ENCODE results near the gene PRSS50.

The PRSS50 gene

DNA sequence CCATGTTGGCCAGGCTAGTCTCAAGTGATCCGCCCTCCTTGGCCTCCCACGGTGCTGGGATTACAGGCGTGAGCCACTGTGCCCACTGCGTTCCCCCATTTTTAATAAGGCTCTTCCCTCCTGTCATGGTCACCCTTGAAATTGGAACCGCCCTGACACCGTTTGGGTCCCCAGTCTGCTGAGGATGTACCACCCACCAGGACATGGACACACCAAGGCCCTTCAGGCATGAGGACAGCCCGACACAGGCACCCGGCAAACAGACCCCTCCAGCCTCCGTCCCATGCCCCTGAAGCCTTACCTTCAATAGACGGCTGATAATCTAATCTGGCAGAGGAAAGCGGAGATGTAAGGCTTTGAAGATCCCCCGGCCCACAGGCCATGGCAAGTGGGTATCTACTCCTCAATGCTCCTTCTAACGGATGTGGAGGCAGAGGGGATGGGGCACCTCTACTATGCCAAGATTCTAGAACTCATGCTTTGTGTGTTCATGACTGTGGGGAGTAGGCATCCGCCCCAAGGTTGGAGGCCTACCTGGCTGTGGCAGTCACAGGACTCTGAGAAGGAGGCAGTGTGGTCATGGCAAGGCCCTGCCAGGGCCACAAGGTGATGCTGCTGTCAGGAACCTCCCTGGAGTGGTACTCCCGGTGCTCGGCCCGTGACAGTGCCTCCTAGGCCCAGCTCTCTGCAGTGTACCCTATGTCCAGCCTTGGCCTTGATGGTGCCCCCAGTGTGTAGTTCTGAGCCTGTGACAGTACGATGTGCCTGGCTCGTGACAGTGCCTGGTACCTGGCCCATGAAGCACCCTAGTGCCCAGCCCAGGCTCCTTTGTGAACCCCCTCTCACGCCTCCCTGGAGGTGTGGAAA lies 18.6 kb upstream of the PRSS50 start:
- no peaks in the 10 kb centered on the region for H3K36me3 Mint-ChIP-seq
- peaks cover 11% of the 10 kb centered on the region for H3K27me3 Mint-ChIP-seq
- H3K27ac Mint-ChIP-seq = no peak overlapping the region
- no peaks in the 10 kb centered on the region for H3K9me3 Mint-ChIP-seq
- H3K4me3 Mint-ChIP-seq = no peak overlapping the region
- no peaks in the 10 kb centered on the region for H3K4me1 Mint-ChIP-seq
- ATAC-seq (ENCODE audit: low read depth) (no peak), DNase-seq (ENCODE audit: low spot score in 2 of 2) (no peak)

DNA sequence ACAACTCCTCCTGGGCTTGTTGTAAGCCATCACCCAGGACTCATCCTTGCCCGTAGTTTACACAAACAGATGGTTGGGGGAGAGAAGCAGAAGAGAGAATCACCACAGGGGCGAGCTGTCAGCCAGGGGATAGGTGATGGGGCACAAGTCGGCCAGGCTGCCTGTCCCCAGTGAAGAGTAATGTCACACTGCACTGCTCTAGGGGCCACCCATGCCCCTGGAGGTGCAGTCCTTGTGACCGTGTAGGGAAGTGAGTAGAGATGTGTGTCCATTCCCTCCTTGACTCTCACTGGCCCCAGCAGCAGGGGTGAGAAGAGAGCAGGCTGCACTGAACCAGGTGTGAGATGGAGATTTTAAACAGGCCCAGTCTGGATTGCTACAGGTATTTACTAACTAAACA lies 17.1 kb upstream of the PRSS50 start:
- DNase-seq (ENCODE audit: low spot score in 2 of 2) (no peak), ATAC-seq (ENCODE audit: low read depth) (no peak)
- Mint-ChIP-seq H3K36me3 (no peaks in the 10 kb centered on the region), H3K9me3 (no peaks in the 10 kb centered on the region), H3K4me1 (no peaks in the 10 kb centered on the region), H3K4me3 (no peak overlapping the region), H3K27ac (no peak overlapping the region), H3K27me3 (peaks cover 11% of the 10 kb centered on the region)

DNA sequence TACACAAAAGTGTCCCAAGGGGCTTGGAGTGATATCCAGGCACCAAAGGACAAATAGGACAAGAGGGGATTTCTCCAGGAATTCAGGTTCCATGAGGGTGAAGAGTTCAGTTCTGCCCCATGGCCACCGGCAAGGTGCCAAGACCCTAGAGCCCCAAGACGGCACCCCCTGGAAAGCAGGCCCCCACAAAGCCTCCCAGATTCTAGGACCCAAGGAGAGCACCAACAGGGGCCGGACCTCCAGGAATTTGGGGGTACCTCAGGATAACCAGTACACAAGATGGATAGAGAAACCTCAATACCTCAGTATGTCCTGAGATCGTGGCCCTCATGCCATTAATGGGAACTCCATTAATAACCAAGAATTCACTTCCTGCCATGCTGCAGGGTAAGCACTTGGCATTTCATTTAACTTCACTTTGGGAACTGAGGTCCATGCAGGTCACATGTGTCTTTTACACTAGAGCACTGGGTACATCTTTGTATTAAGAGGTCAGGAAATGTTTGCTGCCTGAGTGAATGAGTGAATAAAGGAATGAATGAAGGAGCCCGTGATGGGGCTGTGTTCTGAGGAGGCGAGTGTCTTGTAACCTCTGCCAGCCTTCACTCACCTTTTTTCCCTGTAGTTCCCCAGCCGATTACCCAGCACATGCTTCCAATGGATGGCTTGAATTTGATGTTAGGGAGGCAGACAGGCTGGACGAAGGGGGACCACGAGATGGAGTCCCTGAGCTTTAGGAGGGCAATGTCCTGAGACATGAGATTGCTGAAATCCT lies 15.5 kb upstream of the PRSS50 start:
- no peaks in the 10 kb centered on the region for H3K4me1 Mint-ChIP-seq
- no peaks in the 10 kb centered on the region for H3K9me3 Mint-ChIP-seq
- no peaks in the 10 kb centered on the region for H3K36me3 Mint-ChIP-seq
- no peak for DNase-seq (ENCODE audit: low spot score in 2 of 2)
- no peak overlapping the region for H3K4me3 Mint-ChIP-seq
- H3K27me3 Mint-ChIP-seq = peaks cover 7% of the 10 kb centered on the region
- ATAC-seq (ENCODE audit: low read depth) = no peak
- no peak overlapping the region for H3K27ac Mint-ChIP-seq

DNA sequence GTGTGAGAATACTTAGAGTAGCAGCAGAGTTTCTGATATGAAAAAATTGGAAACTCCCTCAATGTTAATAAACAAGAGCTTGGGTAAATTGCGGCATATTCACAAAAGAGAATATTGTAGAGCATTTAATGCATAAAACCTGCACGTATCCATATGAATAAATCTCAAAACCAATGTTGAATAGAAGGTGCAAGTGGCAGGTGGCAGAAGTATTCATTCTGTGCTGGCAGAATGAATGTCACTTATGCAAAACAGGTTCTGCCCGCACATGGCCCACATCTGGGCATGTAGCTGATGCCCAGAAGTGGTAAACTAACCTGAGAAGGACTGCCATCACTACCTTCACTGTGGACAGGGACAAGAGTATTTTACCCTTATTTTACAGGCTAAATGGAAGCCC lies 14.1 kb upstream of the PRSS50 start:
- Mint-ChIP-seq H3K36me3 (no peaks in the 10 kb centered on the region), H3K4me3 (no peak overlapping the region), H3K4me1 (no peaks in the 10 kb centered on the region), H3K9me3 (no peaks in the 10 kb centered on the region), H3K27me3 (peaks cover 9% of the 10 kb centered on the region), H3K27ac (no peak overlapping the region)
- DNase-seq (ENCODE audit: low spot score in 2 of 2) (no peak), ATAC-seq (ENCODE audit: low read depth) (no peak)

DNA sequence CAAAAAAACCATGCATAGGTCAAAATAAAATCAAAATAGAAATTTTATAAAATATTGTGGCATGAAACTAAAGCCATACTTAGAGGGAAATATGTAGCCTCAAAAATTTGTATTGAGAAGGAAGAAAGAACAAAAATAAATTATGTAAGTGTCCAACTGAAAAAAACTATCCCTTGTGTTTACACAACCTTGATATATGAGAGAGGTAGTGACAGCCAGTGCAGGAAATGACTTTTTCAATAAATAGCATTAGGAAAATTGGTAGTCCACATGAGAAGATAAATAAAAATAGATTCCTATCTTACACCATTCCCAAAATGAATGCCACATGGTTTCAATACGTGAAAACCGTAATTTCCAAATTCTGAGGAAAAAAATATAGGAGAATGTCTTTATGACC lies 13.2 kb upstream of the PRSS50 start:
- no peak for ATAC-seq (ENCODE audit: low read depth)
- Mint-ChIP-seq H3K4me3 (no peak overlapping the region), H3K27ac (no peak overlapping the region), H3K36me3 (no peaks in the 10 kb centered on the region), H3K9me3 (no peaks in the 10 kb centered on the region), H3K4me1 (no peaks in the 10 kb centered on the region), H3K27me3 (peaks cover 13% of the 10 kb centered on the region)
- DNase-seq (ENCODE audit: low spot score in 2 of 2) = no peak

DNA sequence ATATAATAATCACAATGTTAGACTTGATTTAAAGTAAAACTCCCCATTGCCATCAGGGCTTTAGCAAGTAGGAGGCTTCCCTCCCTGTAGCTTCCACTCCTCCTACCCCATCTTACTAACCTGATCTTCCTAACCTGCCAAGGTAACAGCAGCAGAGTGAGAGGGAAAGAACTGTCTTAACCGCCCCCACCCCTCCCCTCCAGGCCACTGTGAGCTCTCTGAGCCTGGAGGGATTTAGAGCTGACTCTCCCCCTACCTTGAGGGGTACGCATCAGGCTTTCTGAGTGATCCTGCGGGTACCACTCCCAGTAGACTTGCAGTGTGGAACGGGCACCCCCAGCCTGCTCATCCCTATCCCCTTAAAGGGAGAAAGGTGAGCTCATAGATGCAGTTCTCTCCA lies 11.4 kb upstream of the PRSS50 start:
- Mint-ChIP-seq H3K4me3 (no peak overlapping the region), H3K36me3 (no peaks in the 10 kb centered on the region), H3K9me3 (no peaks in the 10 kb centered on the region), H3K27me3 (peaks cover 14% of the 10 kb centered on the region), H3K4me1 (no peaks in the 10 kb centered on the region), H3K27ac (no peak overlapping the region)
- peak in 1 of 2 donors; percentile 6 for DNase-seq (ENCODE audit: low spot score in 2 of 2)
- no peak for ATAC-seq (ENCODE audit: low read depth)

DNA sequence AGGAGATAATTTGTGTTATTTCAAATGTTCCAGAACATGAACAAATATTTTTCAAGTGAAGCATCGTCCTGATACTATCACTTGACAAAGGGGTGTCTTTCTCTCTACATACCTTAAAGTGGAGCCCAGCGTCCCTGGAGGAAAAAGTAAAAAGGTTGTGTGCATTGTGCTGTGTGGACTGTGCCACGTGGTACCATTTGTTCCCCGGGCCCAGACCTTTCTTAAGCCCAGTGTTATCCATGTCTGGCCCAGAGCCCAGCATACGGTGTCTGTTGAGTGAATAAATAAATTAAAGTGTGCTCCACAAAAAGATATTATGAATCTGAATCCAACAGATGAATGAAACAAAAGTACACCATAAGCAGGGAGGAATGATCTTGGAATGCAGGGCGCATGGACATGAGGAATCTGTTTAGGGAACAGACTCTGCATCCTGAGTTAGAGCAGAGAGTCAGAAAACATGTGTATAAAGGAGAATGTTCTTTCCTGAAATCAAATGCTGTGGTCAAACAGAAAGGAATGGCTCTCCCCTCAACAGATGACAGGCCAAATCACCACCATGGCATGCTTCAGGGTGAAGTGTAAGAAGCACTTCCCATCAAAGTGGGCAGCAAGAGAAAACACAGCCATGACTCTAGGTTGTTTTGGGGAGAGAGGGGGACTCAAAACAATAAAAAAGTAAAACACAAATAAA lies 8.1 kb upstream of the PRSS50 start:
- no peak overlapping the region for H3K27ac Mint-ChIP-seq
- peaks cover 14% of the 10 kb centered on the region for H3K27me3 Mint-ChIP-seq
- H3K4me1 Mint-ChIP-seq = no peaks in the 10 kb centered on the region
- no peak overlapping the region for H3K4me3 Mint-ChIP-seq
- ATAC-seq (ENCODE audit: low read depth) (no peak), DNase-seq (ENCODE audit: low spot score in 2 of 2) (no peak)
- H3K36me3 Mint-ChIP-seq = no peaks in the 10 kb centered on the region
- H3K9me3 Mint-ChIP-seq = no peaks in the 10 kb centered on the region

DNA sequence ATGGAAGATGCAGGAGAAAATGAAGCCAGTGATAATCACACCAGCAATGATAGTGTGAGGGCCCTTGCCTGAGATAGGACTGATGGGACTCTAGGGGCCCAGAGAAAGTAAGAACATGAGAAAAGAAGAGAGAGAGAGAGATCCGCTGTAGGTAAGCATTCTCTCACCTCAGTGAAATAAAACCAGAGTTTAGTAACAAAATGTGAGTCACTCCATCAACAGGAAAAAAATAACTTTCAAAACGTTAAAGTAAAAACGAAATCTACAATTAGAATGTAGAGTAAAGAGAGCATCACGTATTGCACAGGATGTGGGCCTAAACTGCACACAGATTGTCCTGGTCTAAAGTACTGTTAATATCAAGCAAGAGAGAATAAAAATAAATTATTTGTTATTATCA lies 6.8 kb upstream of the PRSS50 start:
- no peak for ATAC-seq (ENCODE audit: low read depth)
- Mint-ChIP-seq H3K27ac (no peak overlapping the region), H3K4me3 (no peak overlapping the region), H3K27me3 (peaks cover 14% of the 10 kb centered on the region), H3K36me3 (no peaks in the 10 kb centered on the region), H3K9me3 (no peaks in the 10 kb centered on the region), H3K4me1 (no peaks in the 10 kb centered on the region)
- DNase-seq (ENCODE audit: low spot score in 2 of 2) = no peak

DNA sequence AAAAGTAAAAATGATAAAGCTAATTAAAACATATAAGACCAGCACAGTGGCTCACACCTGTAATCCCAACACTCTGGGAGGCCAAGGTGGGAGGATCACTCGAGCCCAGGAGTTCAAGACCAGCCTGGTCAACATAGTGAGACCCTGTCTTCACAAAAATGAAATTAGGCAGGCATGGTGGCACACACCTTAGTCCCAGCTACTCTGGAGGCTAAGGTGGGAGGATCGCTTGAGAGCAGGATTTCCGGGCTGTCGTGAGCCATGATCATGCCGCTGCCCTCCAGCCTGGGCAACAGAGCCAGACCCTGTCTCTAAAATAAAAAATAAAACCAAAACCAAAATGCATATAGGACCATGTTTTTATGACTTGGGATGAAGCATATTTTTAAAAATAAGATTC lies 4.8 kb upstream of the PRSS50 start:
- DNase-seq (ENCODE audit: low spot score in 2 of 2) (no peak), ATAC-seq (ENCODE audit: low read depth) (no peak)
- H3K27ac Mint-ChIP-seq = no peak overlapping the region
- peaks cover 21% of the 10 kb centered on the region for H3K27me3 Mint-ChIP-seq
- H3K4me3 Mint-ChIP-seq = no peak overlapping the region
- H3K4me1 Mint-ChIP-seq = no peaks in the 10 kb centered on the region
- no peaks in the 10 kb centered on the region for H3K9me3 Mint-ChIP-seq
- no peaks in the 10 kb centered on the region for H3K36me3 Mint-ChIP-seq

DNA sequence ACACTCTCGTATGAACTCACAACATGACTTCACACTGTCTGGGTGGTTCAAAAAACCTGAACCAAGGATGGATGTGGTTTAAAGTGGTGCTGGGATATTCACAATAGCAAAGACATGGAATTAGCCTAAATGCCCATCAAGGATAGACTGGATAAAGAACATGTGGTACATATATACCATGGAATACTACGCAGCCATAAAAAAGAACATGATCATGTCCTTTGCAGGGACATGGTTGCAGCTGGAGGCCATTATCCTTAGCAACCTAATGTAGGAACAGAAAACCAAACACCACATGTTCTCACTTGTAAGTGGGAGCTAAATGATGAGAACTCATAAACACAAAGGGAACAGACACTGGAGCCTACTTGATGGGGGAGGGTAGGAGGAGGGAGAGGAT lies 3.3 kb upstream of the PRSS50 start:
- no peak for ATAC-seq (ENCODE audit: low read depth)
- Mint-ChIP-seq H3K27me3 (peaks cover 19% of the 10 kb centered on the region), H3K4me1 (no peaks in the 10 kb centered on the region), H3K36me3 (no peaks in the 10 kb centered on the region), H3K4me3 (no peak overlapping the region), H3K9me3 (no peaks in the 10 kb centered on the region), H3K27ac (no peak overlapping the region)
- DNase-seq (ENCODE audit: low spot score in 2 of 2) = no peak

DNA sequence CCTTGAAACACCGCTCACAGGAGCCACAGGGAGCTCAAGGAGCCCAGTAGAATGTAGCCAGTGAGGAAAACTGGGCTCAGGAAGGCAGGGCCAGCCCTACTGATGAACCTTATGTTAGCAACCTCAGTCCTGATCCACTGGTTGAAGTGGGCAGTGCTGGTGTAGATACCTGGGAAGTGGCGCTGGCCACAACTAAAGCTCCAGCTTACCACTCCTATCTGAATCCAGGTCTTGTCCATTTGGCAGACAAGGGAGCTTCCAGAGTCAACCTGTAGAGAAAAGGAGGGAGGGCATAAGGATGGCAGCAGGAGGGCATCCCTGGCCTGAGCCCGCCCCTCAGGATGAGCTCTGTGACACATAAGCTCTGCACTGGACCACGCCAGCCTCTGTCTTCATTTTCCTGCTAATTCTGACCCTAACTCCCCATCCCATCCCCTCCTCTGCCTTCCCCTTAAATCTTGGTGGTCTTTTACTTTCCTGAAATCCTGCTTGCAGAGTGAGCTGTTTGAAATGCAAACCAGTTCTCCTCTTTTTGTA lies 2.1 kb upstream of the PRSS50 start:
- H3K27me3 Mint-ChIP-seq = peaks cover 15% of the 10 kb centered on the region
- no peaks in the 10 kb centered on the region for H3K36me3 Mint-ChIP-seq
- DNase-seq (ENCODE audit: low spot score in 2 of 2) = no peak
- H3K4me1 Mint-ChIP-seq = no peaks in the 10 kb centered on the region
- no peaks in the 10 kb centered on the region for H3K9me3 Mint-ChIP-seq
- ATAC-seq (ENCODE audit: low read depth) = no peak
- no peak overlapping the region for H3K4me3 Mint-ChIP-seq
- H3K27ac Mint-ChIP-seq = no peak overlapping the region

DNA sequence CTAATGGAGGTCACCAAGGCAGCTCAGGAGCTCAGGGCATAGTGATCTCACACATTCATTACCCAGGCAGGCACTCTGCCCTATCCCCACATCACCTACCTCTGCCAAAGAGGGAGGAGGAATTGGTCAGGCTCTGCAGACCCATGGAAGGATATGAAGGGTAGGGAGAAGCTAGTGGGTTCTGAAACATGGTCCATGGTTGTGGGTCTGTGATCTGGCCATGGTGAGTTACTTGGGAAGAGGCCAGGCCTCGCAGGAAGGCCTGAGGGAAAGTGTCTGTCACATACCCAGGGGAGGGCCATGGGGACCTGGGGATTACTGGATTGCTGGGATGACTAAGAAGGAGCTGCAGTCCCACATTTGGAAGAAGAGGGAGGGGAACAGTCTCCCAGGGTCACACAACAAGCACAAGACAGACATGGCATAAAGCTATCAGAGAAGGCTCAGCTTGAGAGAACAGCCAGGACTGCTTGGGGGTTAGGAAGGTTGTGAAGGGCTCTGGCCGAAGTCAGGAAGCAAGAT lies 1.4 kb upstream of the PRSS50 start:
- no peak for ATAC-seq (ENCODE audit: low read depth)
- Mint-ChIP-seq H3K36me3 (no peaks in the 10 kb centered on the region), H3K4me1 (no peaks in the 10 kb centered on the region), H3K4me3 (no peak overlapping the region), H3K27me3 (peaks cover 14% of the 10 kb centered on the region), H3K27ac (no peak overlapping the region), H3K9me3 (no peaks in the 10 kb centered on the region)
- DNase-seq (ENCODE audit: low spot score in 2 of 2) = no peak

DNA sequence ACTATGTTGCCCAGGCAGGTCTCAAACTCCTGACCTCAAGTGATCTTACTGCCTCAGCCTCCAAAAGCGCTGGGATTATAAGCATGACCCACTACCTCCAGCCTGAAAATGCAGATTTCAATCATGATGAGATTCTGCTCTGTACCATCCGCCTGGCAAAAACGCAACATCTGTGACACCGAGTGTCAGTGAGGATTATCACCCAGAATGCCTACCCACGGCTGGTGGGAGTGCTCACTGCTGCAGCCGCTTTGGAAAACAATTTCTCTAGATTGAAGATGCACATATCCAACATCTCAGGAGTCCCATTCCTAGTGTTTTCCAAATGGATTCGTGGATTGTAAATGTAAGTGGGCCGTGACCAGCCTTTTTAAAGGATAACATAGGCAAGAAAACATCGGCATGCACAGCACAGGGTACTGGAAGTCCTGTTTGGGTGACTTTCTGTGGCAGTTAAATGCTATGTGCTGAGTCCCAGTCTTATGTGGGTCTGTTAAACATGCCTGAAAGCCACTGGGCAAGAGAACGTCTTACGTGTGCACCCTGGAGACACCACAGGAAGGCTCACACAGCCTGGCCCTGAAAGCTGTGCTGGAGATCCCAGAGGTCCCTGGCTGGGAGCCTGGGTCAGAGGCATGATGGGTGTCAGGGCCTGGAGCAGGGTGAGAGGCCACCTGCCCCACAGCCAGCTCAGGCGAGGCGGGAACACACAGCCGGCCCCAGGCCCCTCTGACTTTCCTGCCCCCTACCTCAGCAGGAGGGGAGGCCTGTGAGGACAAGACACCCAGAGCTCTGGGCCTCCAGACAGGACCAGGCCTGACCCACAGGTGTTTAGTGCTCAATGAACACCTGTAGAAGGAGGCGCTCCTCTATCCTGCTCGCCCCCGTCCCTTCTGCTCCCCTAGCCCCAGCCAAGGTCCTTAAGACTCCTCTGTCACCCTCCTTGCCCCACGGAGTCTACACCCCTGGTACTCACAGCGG lies 918 bp downstream of the PRSS50 start:
- Mint-ChIP-seq H3K27ac (no peak overlapping the region), H3K36me3 (no peaks in the 10 kb centered on the region), H3K4me1 (no peaks in the 10 kb centered on the region), H3K27me3 (peaks cover 22% of the 10 kb centered on the region), H3K9me3 (no peaks in the 10 kb centered on the region), H3K4me3 (no peak overlapping the region)
- peak in 1 of 2 donors; percentile 8 for DNase-seq (ENCODE audit: low spot score in 2 of 2)
- no peak for ATAC-seq (ENCODE audit: low read depth)
